ENCODE measurements around the gene ARID4A.
"Not testable (repeated sequence)": the region's sequence is repeated elsewhere in the genome, so short reads cannot be mapped to it uniquely, and the experiment has no call there.

The ARID4A gene

DNA sequence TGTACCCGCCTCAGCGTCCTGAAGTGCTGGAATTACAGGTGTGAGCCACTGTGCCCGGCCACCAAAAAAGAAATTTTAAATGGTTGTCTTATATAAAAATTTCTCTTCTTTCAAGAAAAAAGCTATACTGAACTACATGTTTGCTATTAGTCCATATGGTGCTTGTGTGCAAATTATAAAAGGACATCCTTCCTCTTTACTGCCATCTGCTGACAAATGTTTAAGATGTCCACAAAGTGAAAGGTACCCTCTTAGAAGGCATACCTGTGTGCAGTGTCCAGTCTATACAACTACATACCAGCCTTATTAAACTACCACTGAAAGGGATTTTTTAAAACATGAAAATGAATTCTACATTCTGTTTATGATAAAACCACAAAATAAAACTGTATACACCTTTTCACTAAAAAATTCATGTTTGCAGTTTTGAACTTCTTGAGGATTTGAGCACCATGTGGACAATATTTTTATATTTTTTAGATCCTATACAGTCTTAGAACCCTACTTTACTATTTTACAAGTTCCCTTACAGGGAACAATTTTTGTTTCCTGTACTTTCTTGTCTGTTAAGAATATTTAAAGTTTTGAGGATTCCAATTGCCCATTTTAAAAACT lies 64.5 kb downstream of the ARID4A start:
- DNase-seq (ENCODE audit: low spot score): peak; percentile 42

DNA sequence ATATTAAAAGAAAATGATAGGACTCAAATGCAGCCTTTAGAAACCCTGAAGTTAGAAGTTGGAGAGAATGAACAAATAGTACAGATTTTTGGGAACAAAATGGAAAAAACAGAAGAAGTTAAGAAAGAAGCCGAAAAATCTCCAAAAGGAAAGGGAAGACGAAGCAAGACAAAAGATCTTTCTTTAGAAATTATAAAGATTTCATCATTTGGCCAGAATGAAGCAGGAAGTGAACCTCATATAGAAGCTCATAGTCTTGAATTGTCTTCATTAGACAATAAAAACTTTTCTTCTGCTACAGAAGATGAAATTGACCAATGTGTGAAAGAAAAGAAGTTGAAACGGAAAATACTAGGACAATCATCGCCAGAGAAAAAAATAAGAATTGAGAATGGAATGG lies 66.0 kb downstream of the ARID4A start:
- no peak for DNase-seq (ENCODE audit: low spot score)

DNA sequence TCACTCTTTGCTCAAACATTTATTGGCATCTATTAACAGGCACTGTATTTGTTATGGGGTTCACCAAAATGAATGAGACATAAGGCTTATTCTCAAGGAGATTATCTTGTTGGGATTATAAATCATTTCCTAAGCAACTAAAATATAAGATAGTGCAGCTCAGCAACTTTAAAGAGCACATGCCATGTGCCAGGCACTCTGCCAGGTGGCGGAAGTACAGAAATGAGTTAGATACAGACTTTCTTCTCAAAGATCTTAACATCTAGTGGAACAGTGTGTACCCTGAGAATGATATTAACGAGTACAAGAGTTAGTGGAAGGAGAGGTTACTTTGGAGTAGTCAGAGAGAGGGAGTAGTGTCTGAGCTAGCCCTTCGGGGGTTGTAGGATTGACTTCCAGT lies 68.9 kb downstream of the ARID4A start:
- no peak for DNase-seq (ENCODE audit: low spot score)

DNA sequence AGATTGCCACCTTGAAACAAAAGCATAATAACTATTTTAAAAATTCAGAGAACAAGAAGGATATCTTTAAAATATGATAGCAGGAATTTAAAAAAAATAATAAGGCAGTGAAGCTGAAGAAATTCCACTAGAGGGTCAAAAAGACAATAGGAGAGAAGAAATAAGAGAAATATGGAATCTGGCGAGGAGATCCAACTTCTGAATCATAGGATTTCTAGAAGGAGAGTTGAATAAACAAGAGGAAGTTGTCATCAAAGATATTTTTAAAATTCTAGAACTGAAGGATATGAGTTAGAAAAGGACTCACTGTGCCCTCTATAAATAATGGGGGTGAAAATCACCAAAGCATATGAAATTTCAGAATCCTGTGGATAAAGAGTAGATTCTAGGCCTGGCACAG lies 70.6 kb downstream of the ARID4A start:
- no peak for DNase-seq (ENCODE audit: low spot score)

DNA sequence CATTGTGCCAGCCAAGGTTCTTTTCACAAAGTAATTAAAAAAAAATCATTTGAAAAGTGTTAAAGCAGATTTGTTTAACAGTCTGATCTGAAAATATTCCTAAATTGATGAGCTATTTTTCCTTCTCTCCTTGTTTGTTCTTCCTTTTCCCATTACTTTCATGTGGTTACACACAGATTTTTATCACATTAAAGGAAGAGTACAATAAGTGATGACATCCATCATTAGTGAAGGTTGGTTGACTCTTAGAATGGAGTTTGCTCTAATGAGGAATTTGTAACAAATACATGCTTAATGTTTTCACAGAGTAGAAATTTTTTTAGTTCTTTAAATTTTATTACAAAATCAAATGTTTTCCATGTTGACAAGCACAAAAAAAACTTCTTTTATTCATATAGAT lies 78.4 kb downstream of the ARID4A start:
- no peak for DNase-seq (ENCODE audit: low spot score)

DNA sequence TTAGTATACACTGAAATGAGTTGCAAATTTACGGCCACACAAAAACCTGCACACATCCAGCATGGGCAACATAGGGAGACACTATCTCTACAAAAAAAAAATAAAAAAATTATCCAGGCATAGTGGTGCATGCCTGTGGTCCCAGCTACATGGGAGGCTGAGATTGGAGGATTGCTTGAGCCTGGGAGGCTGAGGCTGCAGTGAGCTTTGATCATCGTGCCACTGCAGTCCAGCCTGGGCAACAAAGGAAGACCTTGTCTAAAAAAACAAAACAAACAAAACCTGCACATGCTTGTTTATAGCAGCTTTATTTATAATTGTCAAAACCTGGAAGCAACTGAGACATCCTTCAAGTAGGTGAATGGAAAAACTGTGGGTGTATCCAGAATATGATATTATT lies 92.5 kb downstream of the ARID4A start:
- no peak for DNase-seq (ENCODE audit: low spot score)

DNA sequence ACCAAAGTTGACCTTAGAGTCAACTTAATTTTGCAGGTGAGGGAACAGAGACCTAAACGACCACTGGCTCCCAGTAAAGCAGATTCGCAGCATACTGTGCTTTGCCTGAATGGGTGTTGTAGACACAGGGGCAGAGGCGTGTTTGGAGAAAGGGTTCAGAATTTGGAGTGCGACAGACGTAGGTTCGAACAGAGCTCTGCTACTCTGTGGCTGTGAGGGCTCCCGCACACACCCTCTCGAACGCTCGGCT lies 97.1 kb downstream of the ARID4A start:
- no peak for DNase-seq (ENCODE audit: low spot score)

DNA sequence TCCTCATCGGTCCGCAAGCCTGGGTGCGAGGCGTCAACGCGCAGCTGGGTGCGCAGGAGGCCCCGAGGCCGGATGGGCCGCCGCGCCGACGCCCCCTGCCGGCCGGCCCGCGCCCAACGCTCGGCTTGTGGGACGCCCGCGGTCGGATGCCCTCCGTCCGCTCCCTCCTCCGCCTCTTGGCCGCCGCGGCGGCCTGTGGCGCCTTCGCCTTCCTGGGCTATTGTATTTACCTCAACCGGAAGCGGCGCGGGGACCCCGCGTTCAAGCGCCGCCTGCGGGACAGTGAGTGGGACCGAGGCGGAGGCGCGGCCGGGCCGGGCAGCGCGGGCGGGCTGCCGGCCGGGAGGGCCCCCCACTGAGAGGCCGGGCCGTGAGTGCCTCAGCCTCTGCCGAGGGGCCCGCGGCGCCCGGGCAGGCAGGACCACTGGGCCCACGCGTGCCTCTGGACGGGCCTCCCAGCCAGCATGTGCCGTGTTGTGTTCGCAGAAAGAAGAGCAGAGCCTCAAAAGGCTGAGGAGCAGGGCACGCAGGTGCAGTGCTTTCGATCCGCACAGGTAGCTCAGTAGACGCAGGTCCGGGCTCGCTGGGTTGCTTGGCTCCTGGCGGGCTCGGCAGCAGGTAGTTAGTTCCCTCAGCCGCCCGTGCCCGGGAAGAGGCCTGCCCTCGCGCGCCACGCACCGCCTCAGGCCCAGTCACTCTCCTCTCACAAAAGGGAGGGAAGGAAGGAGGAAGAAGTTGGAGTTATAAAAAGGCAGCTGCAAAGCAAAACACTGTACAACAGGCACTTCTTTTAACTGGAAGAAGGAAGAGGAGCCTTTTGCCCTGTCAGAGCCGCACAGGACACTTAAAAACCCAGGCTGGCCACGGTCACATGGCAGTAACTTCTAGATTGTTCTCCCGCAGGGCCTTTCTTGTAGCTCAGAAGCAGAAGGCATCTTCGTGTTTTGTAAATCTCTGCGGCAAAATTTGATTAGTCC lies 97.7 kb downstream of the ARID4A start, which contains the start of gene TOMM20L:
TSS of gene TOMM20L (plus strand) at position 119 of the 977 bp plus-strand sequence. CDS start at position 147, 28 bp downstream.
- no peak for DNase-seq (ENCODE audit: low spot score)

DNA sequence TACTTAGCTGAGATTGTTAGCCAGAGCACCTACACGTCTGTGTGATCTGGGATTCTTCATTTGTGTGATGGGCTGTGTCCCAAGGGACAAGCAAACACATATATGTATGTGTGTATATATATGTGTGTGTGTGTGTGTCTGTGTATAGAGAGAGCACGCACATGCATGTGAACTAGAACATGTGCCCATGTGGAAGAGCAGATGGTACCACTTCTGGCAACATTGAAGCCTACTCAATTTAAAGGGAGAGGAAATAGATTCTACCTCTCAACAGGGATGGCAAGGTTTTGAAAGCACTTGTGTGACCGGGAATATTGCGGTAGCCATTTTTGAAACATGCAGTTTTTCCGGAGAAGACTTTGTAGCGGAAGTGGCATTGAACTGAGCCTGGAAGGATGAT lies 98.8 kb downstream of the ARID4A start:
- no peak for DNase-seq (ENCODE audit: low spot score)

DNA sequence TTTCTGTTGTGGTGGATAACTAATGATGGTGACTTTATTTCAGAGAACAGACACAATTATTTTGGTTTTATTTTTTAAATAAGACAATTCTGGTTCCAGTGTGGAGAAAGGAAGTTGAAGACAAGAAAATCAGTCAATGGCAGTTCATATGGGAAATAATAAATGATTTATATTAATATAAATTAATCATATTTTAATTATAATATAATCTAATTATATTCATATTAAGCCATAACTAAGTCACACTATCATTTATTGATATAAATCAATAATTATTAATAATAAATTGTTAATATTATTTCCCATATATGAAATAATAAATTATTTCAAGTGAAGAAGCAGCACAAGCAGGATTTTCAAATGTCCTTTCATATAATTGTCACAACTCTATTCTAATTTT lies 100.1 kb downstream of the ARID4A start:
- no peak for DNase-seq (ENCODE audit: low spot score)

DNA sequence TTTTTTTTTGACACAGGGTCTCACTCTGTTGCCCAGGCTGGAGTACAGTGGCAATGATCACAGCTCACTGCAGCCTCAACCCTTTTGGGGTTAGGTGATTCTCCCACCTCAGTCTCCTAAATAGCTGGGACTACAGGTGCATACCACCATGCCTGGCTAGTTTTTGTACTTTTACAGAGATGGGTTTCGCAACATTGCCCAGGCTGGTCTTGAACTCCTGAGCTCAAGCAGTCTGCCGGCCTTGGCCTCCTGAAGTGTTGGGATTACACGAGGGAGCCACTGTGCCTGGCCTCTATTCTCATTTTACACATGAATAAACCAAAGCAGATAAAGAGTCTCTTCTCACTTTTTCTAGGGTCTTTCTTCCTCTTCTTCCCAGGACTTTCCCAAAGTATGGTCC lies 100.5 kb downstream of the ARID4A start:
- no peak for DNase-seq (ENCODE audit: low spot score)

DNA sequence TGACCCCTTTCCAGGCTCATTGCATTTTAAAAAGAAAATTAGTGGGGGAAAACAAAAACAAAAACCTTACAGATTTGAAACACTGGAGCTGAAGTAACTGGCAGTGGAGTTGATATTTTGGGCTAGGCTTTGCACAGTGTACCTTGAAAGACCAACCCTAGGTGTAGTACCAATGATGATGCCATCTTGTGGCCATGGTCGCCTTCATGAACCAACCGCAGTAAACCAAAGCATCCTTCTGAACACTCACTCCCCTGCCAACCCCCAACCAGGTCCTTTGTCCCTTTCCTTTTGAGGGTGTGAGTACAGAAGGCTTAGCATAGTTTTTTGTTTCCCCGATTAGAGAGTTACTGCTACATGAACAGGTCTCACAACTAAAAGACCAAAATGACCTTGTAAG lies 103.2 kb downstream of the ARID4A start:
- peak; percentile 9 for DNase-seq (ENCODE audit: low spot score)

DNA sequence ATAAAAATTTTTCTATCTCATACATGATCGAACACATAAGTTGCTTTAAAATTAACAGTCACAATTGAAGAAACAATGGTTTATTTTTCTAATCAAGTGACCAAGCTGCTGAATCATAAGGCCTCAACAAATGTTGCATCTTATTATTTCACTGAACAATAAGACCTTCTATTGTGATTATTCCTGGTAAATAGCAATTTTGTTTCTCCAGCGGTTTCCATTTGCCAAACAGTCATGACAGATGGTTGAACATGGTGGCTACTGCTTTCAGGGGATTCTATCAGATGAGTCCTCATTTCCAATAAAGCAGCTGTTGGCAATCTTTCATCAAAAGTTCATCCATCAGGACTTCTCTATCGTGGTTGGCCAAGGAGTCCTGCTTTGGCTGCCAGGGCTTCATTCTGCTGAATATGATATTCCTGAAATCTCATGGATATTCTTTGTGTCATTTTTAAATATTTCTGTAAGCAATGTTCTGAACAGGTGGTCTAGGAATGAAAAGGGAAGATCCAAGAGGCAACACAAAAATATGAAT lies 110.4 kb downstream of the ARID4A start:
- DNase-seq (ENCODE audit: low spot score): no peak

DNA sequence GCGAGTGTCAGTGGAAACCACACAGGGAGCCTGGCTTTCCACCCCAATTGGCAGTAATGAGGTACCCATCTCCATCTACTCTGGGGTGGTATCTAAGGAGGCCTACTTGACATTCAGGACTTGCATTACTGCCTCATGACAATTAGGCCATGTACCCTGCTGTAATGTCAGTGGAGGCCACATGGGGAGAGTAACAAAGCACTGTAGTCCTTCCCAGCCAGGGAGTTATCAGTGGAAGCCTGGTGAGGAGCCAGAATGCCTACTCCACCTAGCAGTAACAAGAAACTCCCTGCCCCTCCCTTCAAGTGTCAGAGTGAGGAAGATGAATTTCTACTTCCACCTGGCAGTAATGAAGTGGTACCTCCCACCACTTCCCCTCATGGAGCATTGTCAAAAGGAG lies 116.5 kb downstream of the ARID4A start:
- DNase-seq (ENCODE audit: low spot score): peak; percentile 2

DNA sequence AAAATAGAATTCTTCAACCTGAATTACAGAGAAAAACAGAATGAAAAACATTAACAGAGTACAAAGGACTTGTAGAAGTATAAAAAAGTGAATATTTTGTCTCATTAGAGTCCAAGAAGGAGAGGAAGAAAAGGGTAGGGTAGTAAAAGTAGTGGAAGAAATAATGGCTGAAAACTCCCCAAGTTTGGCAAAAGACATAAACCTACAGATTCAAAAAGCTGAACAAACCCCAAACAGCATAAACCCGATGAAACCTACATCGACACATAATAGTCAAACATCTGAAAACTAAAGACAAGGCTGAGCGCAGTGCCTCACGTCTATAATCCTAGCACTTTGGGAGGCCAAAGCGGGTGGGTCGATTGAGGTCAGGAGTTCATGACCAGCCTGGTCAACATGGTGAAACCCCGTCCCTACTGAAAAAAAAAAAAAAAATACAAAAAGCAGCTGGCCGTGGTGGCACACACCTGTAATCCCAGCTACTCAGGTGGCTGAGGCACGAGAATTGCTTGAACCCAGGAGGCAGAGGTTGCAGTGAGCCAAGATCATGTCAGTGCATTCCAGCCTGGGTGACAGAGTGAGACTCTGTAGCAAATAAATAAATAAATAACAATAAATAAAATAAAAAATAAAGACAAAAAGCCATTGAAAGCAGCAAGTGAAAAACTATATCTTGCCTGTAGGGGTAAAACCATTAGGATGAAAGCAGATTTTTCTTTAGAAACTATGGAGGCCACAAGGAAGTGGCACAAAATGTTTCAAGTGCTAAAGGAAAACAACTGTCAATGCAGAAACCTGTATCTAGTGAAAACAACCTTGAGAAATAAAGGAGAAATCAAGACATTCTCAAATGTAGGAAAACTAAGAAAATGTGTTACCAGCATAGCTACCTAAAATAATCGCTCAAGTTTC lies 117.5 kb downstream of the ARID4A start:
- no peak for DNase-seq (ENCODE audit: low spot score)

DNA sequence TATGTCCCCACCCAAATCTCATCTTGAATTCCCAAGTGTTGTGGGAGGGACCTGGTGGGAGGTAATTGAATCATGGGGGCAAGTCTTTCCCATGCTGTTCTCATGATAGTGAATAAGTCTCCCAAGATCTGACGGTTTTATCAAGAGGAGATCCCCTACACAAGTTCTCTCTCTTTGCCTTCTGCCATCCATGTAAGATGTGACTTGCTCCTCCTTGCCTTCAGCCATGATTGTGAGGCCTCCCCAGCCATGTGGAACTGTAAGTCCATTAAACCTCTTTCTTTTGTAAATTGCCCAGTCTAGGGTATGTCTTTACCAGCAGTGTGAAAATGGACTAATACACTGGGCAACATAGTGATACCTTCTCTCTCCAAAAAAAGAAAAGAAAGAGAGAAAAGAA lies 118.6 kb downstream of the ARID4A start:
- not testable (repeated sequence) for DNase-seq (ENCODE audit: low spot score)
